Measurements from ENCODE around the gene ELAVL2. TPM values are rescaled to one million over a fixed set of nuclear protein-coding genes. Genes with fewer than 3 reads are reported as not detected.

The ELAVL2 gene
- total and polyA plus RNA-seq, 2 donors (not counting 3 experiments of a cell fraction or from before 2014, with no cell fraction given) = 0.06 to 0.20 TPM

- dilution Hi-C loops (cut with MboI; ENCODE audit: extremely low pct_ligation_motif_present, low sequenced_read_pairs) = no loop called here
- intact Hi-C loops (cut with micrococcal nuclease) = loop anchor here (1.0 to 5.0 kb wide), 2 partner anchors 578 to 889 kb away; no protein-coding TSS in a partner anchor
- Histone ChIP-seq H3K9ac (replicated peaks; ENCODE audit: extremely low read depth, insufficient read depth, low read length) (no peak overlapping the region), H3K79me2 (ENCODE audit: control insufficient read depth, insufficient read depth, low read length) (no peaks in the 10 kb centered on the region), H4K20me1 (replicated peaks; ENCODE audit: control insufficient read depth, extremely low read depth, insufficient read depth, low read length) (no peaks in the 10 kb centered on the region), H3K27me3 (ENCODE audit: control insufficient read depth in 2 of 2, insufficient read depth in 2 of 2, low read length in 2 of 2) (no peaks in the 10 kb centered on the region), H3K36me3 (ENCODE audit: control insufficient read depth in 2 of 2, extremely low read depth in 1 of 2, insufficient read depth in 2 of 2, low read length in 2 of 2) (no peaks in the 10 kb centered on the region), H3K27ac (ENCODE audit: insufficient read depth, low read depth, low read length) (no peak overlapping the region), H3K9me1 (replicated peaks; ENCODE audit: control insufficient read depth, extremely low read depth, insufficient read depth, low read length) (no peaks in the 10 kb centered on the region), H2AFZ (ENCODE audit: low read depth, low read length) (no peak overlapping the region), H3K4me2 (ENCODE audit: insufficient read depth, low read length) (no peak overlapping the region), H3K4me1 (ENCODE audit: control insufficient read depth, extremely low read depth, insufficient read depth, low read length) (no peaks in the 10 kb centered on the region), H3K9me3 (replicated peaks; ENCODE audit: control insufficient read depth, insufficient read depth, low read length) (no peaks in the 10 kb centered on the region), H3K4me3 (replicated peaks in 1 of 3; ENCODE audit: insufficient read depth in 1 of 3, low read depth in 1 of 3, low read length in 3 of 3) (no peak overlapping the region)
- no TSS peak for BruUV-seq (replicated peaks)
- CTCF ChIA-PET = interaction anchor here (1.1 kb wide), 1 partner anchor 889 kb away, joined by 3 read pairs; no protein-coding TSS in a partner anchor
- FAIRE-seq (no peak), DNase-seq (ENCODE audit: low read depth, low spot score) (no peak)
- POLR2A ChIA-PET = interaction anchor here (0.6 kb wide), 1 partner anchor 22 kb away, joined by 3 read pairs; no protein-coding TSS in a partner anchor
- no peak for TF ChIP-seq MAX (IDR thresholded peaks at IDR 0.05; ENCODE audit: insufficient read depth, insufficient read length)
- no peak for TF ChIP-seq GATA2 (IDR thresholded peaks at IDR 0.05; ENCODE audit: insufficient read depth, insufficient read length, low read depth, low read length)
- TF ChIP-seq EZH2 (IDR thresholded peaks at IDR 0.05; ENCODE audit: borderline replicate concordance, low read depth, low read length, severe bottlenecking) = no peak
- TF ChIP-seq POLR2AphosphoS5 (IDR thresholded peaks at IDR 0.05; ENCODE audit: insufficient read depth, low read depth, low read length) = no peak
- no peak for TF ChIP-seq POLR2A (IDR thresholded peaks at IDR 0.05; ENCODE audit: low read depth, low read length)
- no peak for TF ChIP-seq CTCF (IDR thresholded peaks at IDR 0.05; ENCODE audit: extremely low read depth in 1 of 2, insufficient read depth in 1 of 2, low read depth in 1 of 2, low read length in 2 of 2)
- TF ChIP-seq FOS (IDR thresholded peaks at IDR 0.05; ENCODE audit: borderline replicate concordance, insufficient read depth, low read length) = no peak
- no peak for TF ChIP-seq MYC (IDR thresholded peaks at IDR 0.05; ENCODE audit: low read depth, low read length)
- no peak for TF ChIP-seq JUN (IDR thresholded peaks at IDR 0.05; ENCODE audit: borderline replicate concordance, insufficient read depth, insufficient read length, low read depth)
Observed at GRCh38 chr9:23701291-23701690, 124.7 kb downstream of the ELAVL2 start.

Data from endothelial cell of umbilical vein (primary cell).